SU-DHL-6 (cell line): Measurements from ENCODE around the gene PLEKHA8.

Experiments
- H2AFZ ChIP-seq: fragments of 200-600 bp; sonication (generic); 2 replicates; pipeline ENCODE4 v1.6.1; 2014; ENCODE audit warnings: low read depth, mild to moderate bottlenecking, moderate library complexity, mixed read lengths, antibody characterized with exemption, low read length; ENCODE audit not compliant: severe bottlenecking
- H3F3A ChIP-seq: fragments of 200-600 bp; shearing (Covaris generic); 2 replicates; pipeline ENCODE4 v1.6.0; 2016; ENCODE audit warnings: antibody characterized with exemption, mild to moderate bottlenecking; ENCODE audit not compliant: insufficient read depth
- H3K27ac ChIP-seq: fragments of 200-600 bp; sonication (generic); 2 replicates; pipeline ENCODE4 v1.5.1; 2016; ENCODE audit warnings: low read depth, mild to moderate bottlenecking, low read length, moderate library complexity, mixed read lengths
- H3K27me3 ChIP-seq: fragments of 200-600 bp; sonication (generic), shearing (Covaris generic); 2 replicates; pipeline ENCODE4 v1.6.0; 2014; ENCODE audit warnings: mild to moderate bottlenecking, low read length
- H3K36me3 ChIP-seq: fragments of 200-600 bp; sonication (generic); 2 replicates; pipeline ENCODE4 v1.6.1; 2014; ENCODE audit warnings: mild to moderate bottlenecking, low read length, mixed read lengths
- H3K4me2 ChIP-seq: fragments of 300-600, 200-600 bp; shearing (Covaris generic), sonication (generic); 2 replicates; pipeline ENCODE4 v1.6.0; 2014; ENCODE audit warnings: low read length, low read depth, mild to moderate bottlenecking; ENCODE audit not compliant: poor library complexity, severe bottlenecking
- H3K4me3 ChIP-seq: fragments of 200-600 bp; sonication (generic); 2 replicates; pipeline ENCODE4 v1.5.1; 2014; ENCODE audit warnings: antibody characterized with exemption, low read length, mild to moderate bottlenecking, mixed read lengths; ENCODE audit not compliant: insufficient read depth, poor library complexity, severe bottlenecking
- H3K79me2 ChIP-seq: fragments of 200-600 bp; sonication (generic); 2 replicates; pipeline ENCODE4 v1.6.1; 2014; ENCODE audit warnings: mild to moderate bottlenecking, low read length, moderate library complexity; ENCODE audit not compliant: insufficient read depth
- H3K9ac ChIP-seq: fragments of 200-600 bp; sonication (generic); 2 replicates; pipeline ENCODE4 v1.7.0; 2014; ENCODE audit warnings: mild to moderate bottlenecking, low read length
- H3K9me2 ChIP-seq: fragments of 200-600 bp; sonication (generic); replicated peaks from 2 replicates; pipeline ENCODE4 v1.6.1; 2014; ENCODE audit warnings: low read length; ENCODE audit not compliant: insufficient read depth
- H3K9me3 ChIP-seq: fragments of 200-600 bp; sonication (generic); 2 replicates; pipeline ENCODE4 v1.6.1; 2014; ENCODE audit warnings: low read length, mixed read lengths; ENCODE audit not compliant: insufficient read depth
- H4K20me1 ChIP-seq: fragments of 200-600 bp; sonication (generic); 2 replicates; pipeline ENCODE4 v1.6.1; 2014; ENCODE audit warnings: low read depth, mild to moderate bottlenecking, antibody characterized with exemption, low read length, moderate library complexity, mixed read lengths
- EZH2phosphoT487 ChIP-seq: fragments of 200-600 bp; sonication (generic), shearing (Covaris generic); conservative IDR thresholded peaks from 2 replicates; pipeline ENCODE4 v1.6.1; 2018; ENCODE audit warnings: mild to moderate bottlenecking, antibody characterized with exemption, low read length, moderate library complexity, mixed read lengths
- TF ChIP-seq, protein P1 (sequence below): fragments of 200-600 bp; sonication (generic); IDR thresholded peaks from one replicate; pipeline ENCODE4 v1.5.1; 2017; ENCODE audit warnings: antibody characterized with exemption, mild to moderate bottlenecking, low read length, moderate library complexity; ENCODE audit not compliant: insufficient read depth, poor library complexity, severe bottlenecking

Gene PLEKHA8

DNA sequence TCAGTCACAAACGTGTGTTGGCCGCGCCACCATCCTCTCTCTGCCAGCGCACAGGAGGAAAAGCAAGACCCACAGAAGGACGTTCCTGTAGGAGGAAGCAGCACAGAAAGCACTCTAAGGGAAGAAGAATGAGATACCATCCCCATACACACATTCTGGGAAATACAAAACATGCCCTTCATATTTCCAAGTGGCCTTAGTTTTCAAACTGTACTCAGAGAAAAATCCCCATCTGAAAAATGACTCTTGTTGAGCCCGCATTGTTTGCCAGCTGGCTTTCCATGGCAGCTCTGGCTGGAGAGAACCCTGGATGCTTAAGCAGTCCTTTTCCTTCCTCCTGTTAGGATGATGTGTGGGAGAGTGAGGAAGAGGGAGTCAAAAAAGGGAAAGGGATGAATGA is 139.7 kb downstream of the PLEKHA8 start:
- Histone ChIP-seq H3K27ac (no peak overlapping the region), H3F3A (no peaks in the 10 kb centered on the region), H3K9ac (no peak overlapping the region), H3K4me2 (no peak overlapping the region), H3K4me3 (no peak overlapping the region), H2AFZ (no peak overlapping the region), H3K9me2 (no peaks in the 10 kb centered on the region), H4K20me1 (no peaks in the 10 kb centered on the region), H3K27me3 (no peaks in the 10 kb centered on the region), H3K79me2 (no peaks in the 10 kb centered on the region), H3K9me3 (no peaks in the 10 kb centered on the region), H3K36me3 (no peaks in the 10 kb centered on the region)
- TF ChIP-seq EZH2phosphoT487, result no peak
- TF ChIP-seq, protein P1, sequence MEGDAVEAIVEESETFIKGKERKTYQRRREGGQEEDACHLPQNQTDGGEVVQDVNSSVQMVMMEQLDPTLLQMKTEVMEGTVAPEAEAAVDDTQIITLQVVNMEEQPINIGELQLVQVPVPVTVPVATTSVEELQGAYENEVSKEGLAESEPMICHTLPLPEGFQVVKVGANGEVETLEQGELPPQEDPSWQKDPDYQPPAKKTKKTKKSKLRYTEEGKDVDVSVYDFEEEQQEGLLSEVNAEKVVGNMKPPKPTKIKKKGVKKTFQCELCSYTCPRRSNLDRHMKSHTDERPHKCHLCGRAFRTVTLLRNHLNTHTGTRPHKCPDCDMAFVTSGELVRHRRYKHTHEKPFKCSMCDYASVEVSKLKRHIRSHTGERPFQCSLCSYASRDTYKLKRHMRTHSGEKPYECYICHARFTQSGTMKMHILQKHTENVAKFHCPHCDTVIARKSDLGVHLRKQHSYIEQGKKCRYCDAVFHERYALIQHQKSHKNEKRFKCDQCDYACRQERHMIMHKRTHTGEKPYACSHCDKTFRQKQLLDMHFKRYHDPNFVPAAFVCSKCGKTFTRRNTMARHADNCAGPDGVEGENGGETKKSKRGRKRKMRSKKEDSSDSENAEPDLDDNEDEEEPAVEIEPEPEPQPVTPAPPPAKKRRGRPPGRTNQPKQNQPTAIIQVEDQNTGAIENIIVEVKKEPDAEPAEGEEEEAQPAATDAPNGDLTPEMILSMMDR, result no peak

DNA sequence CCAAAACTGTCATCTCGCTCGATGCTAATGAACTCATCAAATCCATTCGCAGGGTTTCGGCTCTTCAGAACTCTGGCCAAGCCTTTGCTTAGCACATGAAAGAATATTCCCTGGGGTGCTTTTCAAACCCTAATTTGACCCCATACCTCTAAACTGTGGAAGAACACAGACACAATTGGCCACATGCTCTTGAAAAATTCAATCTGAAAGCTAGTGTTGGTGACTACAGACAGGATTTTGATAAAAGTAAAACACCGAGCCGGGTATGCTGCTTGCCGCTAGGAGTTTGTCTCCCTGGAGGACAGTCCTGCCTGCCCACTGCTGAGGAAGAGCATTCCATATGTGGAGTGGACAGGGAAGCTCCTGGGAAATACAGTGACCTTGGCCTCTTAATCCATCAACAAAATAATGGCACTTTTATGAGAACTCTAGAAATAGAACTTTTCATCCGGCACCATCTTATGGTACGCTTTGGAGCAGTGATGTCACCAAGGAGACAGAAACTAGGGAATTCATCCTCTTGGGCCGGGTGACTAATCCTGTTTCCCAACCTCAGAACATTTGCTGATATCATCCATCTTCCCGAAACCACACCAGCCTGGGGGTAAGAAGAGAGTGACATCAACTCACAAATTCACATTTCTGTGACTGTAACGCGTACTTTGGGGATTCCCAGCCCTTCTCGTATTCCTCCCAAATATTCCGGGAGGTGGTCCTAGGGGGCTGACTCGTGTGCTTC is 140.8 kb downstream of the PLEKHA8 start:
- H3F3A ChIP-seq, result no peaks in the 10 kb centered on the region
- no peak overlapping the region for H2AFZ ChIP-seq
- H3K36me3 ChIP-seq, result no peaks in the 10 kb centered on the region
- H3K9me3 ChIP-seq, result no peaks in the 10 kb centered on the region
- no peak overlapping the region for H3K9ac ChIP-seq
- H3K4me2 ChIP-seq, result no peak overlapping the region
- no peaks in the 10 kb centered on the region for H3K27me3 ChIP-seq
- no peaks in the 10 kb centered on the region for H3K79me2 ChIP-seq
- H3K9me2 ChIP-seq, result no peaks in the 10 kb centered on the region
- H4K20me1 ChIP-seq, result no peaks in the 10 kb centered on the region
- H3K27ac ChIP-seq, result no peak overlapping the region
- H3K4me3 ChIP-seq, result no peak overlapping the region
- TF ChIP-seq, protein P1, result no peak
- no peak for TF ChIP-seq EZH2phosphoT487

DNA sequence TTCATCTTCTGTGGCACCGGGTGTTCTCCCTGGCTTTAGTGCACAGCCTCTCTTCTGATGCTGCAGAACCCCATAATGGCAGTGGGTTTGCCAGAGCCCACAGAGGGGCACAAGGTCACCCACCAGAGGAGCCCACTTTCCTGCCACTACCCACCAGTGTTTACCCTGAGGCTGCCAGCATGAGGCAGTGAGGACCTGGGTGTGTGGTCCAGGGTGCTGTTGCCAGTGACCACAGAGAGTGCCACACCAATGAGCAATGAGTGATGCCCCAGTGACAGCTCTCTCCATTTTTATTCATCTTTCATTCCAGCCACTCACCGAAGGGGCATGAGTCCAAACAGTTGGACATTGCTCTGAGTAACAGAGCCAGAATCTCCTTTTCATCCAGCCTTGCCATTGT is 141.4 kb downstream of the PLEKHA8 start:
- Histone ChIP-seq H3F3A (no peaks in the 10 kb centered on the region), H3K9me3 (no peaks in the 10 kb centered on the region), H3K4me3 (no peak overlapping the region), H4K20me1 (no peaks in the 10 kb centered on the region), H3K79me2 (no peaks in the 10 kb centered on the region), H3K27me3 (no peaks in the 10 kb centered on the region), H3K27ac (no peak overlapping the region), H2AFZ (no peak overlapping the region), H3K9ac (no peak overlapping the region), H3K4me2 (no peak overlapping the region), H3K36me3 (no peaks in the 10 kb centered on the region), H3K9me2 (no peaks in the 10 kb centered on the region)
- TF ChIP-seq, protein P1, result no peak
- TF ChIP-seq EZH2phosphoT487, result no peak
